Central memory CD8-positive, alpha-beta T cell (primary cell): ENCODE results near the gene VASN.
"Not testable (repeated sequence)": the region's sequence is repeated elsewhere in the genome, so short reads cannot be mapped to it uniquely, and the experiment has no call there.

Experiments used
- ATAC-seq: fragments of 150-1000 bp; cut with Tn5 transposase; replicated peaks from 2 replicates; pipeline ENCODE4 v1.10.0; 2022; ENCODE audit warnings: mild to moderate bottlenecking, moderate FRiP score, moderate number of reproducible peaks; ENCODE audit not compliant: poor library complexity, severe bottlenecking; ENCODE audit errors: extremely low read depth
- DNase-seq, 2 donors: peaks; one replicate each; pipeline ENCODE4 v3.0.0; 2021; ENCODE audit warnings: low spot score in 2 of 2
- H3K27ac Mint-ChIP-seq: one replicate; pipeline ENCODE4 v1.8.0; 2022; ENCODE audit warnings: low read depth, mild to moderate bottlenecking, moderate library complexity, mixed read lengths
- H3K27me3 Mint-ChIP-seq: one replicate; pipeline ENCODE4 v1.8.0; 2022; ENCODE audit warnings: mixed read lengths
- H3K36me3 Mint-ChIP-seq: one replicate; pipeline ENCODE4 v1.8.0; 2022; ENCODE audit warnings: mild to moderate bottlenecking, moderate library complexity, mixed read lengths; ENCODE audit not compliant: insufficient read depth
- H3K4me1 Mint-ChIP-seq: one replicate; pipeline ENCODE4 v1.8.0; 2022; ENCODE audit warnings: mixed read lengths
- H3K4me3 Mint-ChIP-seq: one replicate; pipeline ENCODE4 v1.8.0; 2022; ENCODE audit warnings: mild to moderate bottlenecking, moderate library complexity, mixed read lengths
- H3K9me3 Mint-ChIP-seq: one replicate; pipeline ENCODE4 v1.8.0; 2022; ENCODE audit warnings: mixed read lengths

Gene VASN

GRCh38 chr16:4341250-4341649, 30.4 kb upstream of the VASN start:
- no peaks in the 10 kb centered on the region for H3K27me3 Mint-ChIP-seq
- H3K4me3 Mint-ChIP-seq: no peak overlapping the region
- peaks cover 3% of the 10 kb centered on the region for H3K36me3 Mint-ChIP-seq
- H3K27ac Mint-ChIP-seq: no peak overlapping the region
- DNase-seq (no peak), ATAC-seq (no peak)
- no peaks in the 10 kb centered on the region for H3K9me3 Mint-ChIP-seq
- H3K4me1 Mint-ChIP-seq: peaks cover 5% of the 10 kb centered on the region

GRCh38 chr16:4342866-4343744, 28.5 kb upstream of the VASN start:
- peaks cover 8% of the 10 kb centered on the region for H3K4me1 Mint-ChIP-seq
- H3K36me3 Mint-ChIP-seq: peaks cover 3% of the 10 kb centered on the region
- no peaks in the 10 kb centered on the region for H3K9me3 Mint-ChIP-seq
- H3K27ac Mint-ChIP-seq: peak overlapping the region; percentile 74
- H3K27me3 Mint-ChIP-seq: no peaks in the 10 kb centered on the region
- no peak overlapping the region for H3K4me3 Mint-ChIP-seq
- ATAC-seq (no peak), DNase-seq (no peak)

- not testable (repeated sequence) for H3K36me3 Mint-ChIP-seq
These were observed 27.2 kb upstream of the VASN start for GRCh38 chr16:4344300-4344982.

GRCh38 chr16:4344983-4345835, 26.4 kb upstream of the VASN start:
- no peaks in the 10 kb centered on the region for H3K9me3 Mint-ChIP-seq
- H3K4me1 Mint-ChIP-seq: peaks cover 14% of the 10 kb centered on the region
- ATAC-seq: no peak
- H3K4me3 Mint-ChIP-seq: no peak overlapping the region
- peaks cover 5% of the 10 kb centered on the region for H3K36me3 Mint-ChIP-seq
- H3K27me3 Mint-ChIP-seq: no peaks in the 10 kb centered on the region
- peak overlapping the region; percentile 74 for H3K27ac Mint-ChIP-seq
- DNase-seq: no peak

More at GRCh38 chr16:4344300-4344982, 27.2 kb upstream of the VASN start:
- not testable (repeated sequence) for H3K27me3 Mint-ChIP-seq, H3K4me3 Mint-ChIP-seq, ATAC-seq, DNase-seq, H3K9me3 Mint-ChIP-seq
- peak overlapping the region; percentile 74 for H3K27ac Mint-ChIP-seq
- peaks cover 14% of the 10 kb centered on the region for H3K4me1 Mint-ChIP-seq

- ATAC-seq: no peak
- Mint-ChIP-seq H3K27ac (no peak overlapping the region), H3K4me3 (no peak overlapping the region), H3K4me1 (peaks cover 22% of the 10 kb centered on the region), H3K36me3 (peaks cover 6% of the 10 kb centered on the region), H3K9me3 (no peaks in the 10 kb centered on the region), H3K27me3 (no peaks in the 10 kb centered on the region)
- DNase-seq: no peak
These were observed 25.5 kb upstream of the VASN start for GRCh38 chr16:4345836-4346781.

GRCh38 chr16:4347010-4347409, 24.6 kb upstream of the VASN start:
- peaks cover 31% of the 10 kb centered on the region for H3K4me1 Mint-ChIP-seq
- no peak for ATAC-seq
- H3K9me3 Mint-ChIP-seq: no peaks in the 10 kb centered on the region
- H3K4me3 Mint-ChIP-seq: no peak overlapping the region
- no peaks in the 10 kb centered on the region for H3K27me3 Mint-ChIP-seq
- no peak for DNase-seq
- peaks cover 10% of the 10 kb centered on the region for H3K36me3 Mint-ChIP-seq
- H3K27ac Mint-ChIP-seq: no peak overlapping the region

GRCh38 chr16:4347765-4348509, 23.7 kb upstream of the VASN start:
- peaks cover 10% of the 10 kb centered on the region for H3K36me3 Mint-ChIP-seq
- no peaks in the 10 kb centered on the region for H3K27me3 Mint-ChIP-seq
- ATAC-seq: no peak
- no peaks in the 10 kb centered on the region for H3K9me3 Mint-ChIP-seq
- H3K4me3 Mint-ChIP-seq: no peak overlapping the region
- peak overlapping the region; percentile 19 for H3K27ac Mint-ChIP-seq
- H3K4me1 Mint-ChIP-seq: peaks cover 31% of the 10 kb centered on the region
- no peak for DNase-seq

GRCh38 chr16:4349332-4349731, 22.3 kb upstream of the VASN start:
- no peak for DNase-seq
- Mint-ChIP-seq H3K36me3 (peaks cover 17% of the 10 kb centered on the region), H3K4me1 (peaks cover 31% of the 10 kb centered on the region), H3K9me3 (no peaks in the 10 kb centered on the region), H3K27me3 (no peaks in the 10 kb centered on the region), H3K4me3 (no peak overlapping the region), H3K27ac (no peak overlapping the region)
- ATAC-seq: no peak

GRCh38 chr16:4350365-4350786, 21.3 kb upstream of the VASN start:
- Mint-ChIP-seq H3K9me3 (no peaks in the 10 kb centered on the region), H3K4me1 (peaks cover 26% of the 10 kb centered on the region), H3K27ac (peak overlapping the region; percentile 84), H3K36me3 (peaks cover 22% of the 10 kb centered on the region), H3K4me3 (peak overlapping the region; percentile 89), H3K27me3 (no peaks in the 10 kb centered on the region)
- peak; percentile 8 for ATAC-seq
- DNase-seq: no peak

GRCh38 chr16:4350787-4351659, 20.6 kb upstream of the VASN start, which contains the start of gene PAM16:
TSS of gene PAM16 (minus strand) at chr16:4351321. CDS start at chr16:4351234, 87 bp downstream.
- H3K4me1 Mint-ChIP-seq: peaks cover 26% of the 10 kb centered on the region
- H3K27ac Mint-ChIP-seq: peak within 1 kb of the TSS; percentile 84
- DNase-seq: peak; percentile 97 to 98
- H3K36me3 Mint-ChIP-seq: peaks cover 22% of the 10 kb centered on the region
- peak within 1 kb of the TSS; percentile 89 for H3K4me3 Mint-ChIP-seq
- H3K27me3 Mint-ChIP-seq: no peaks in the 10 kb centered on the region
- H3K9me3 Mint-ChIP-seq: no peaks in the 10 kb centered on the region
- ATAC-seq: peak; percentile 87
